CD8-positive, alpha-beta memory T cell (primary cell): ENCODE measurements around the gene PPP1R2B. TPM values are rescaled to one million over a fixed set of nuclear protein-coding genes. Genes with fewer than 3 reads are reported as not detected.
A peak's percentile ranks its signal among the peaks of the same experiment; 100 is the strongest.

ENCODE experiments used
- CTCF ChIA-PET: fragments of 350-600 bp; sonication (Branson Sonifier 250); formaldehyde crosslinking; loops from one replicate; lab custom pipeline; 2021; ENCODE audit warnings: antibody characterized with exemption; lab: Charles Lee
- POLR2A ChIA-PET: fragments of 350-600 bp; sonication (Branson Sonifier 250); formaldehyde crosslinking; loops from one replicate; lab custom pipeline; 2021; ENCODE audit warnings: antibody characterized with exemption; lab: Charles Lee
- DNase-seq, 5 donors: peaks; one replicate each; pipeline versions ENCODE4 v3.0.0 to v3.0.0-alpha.2; 2020 to 2022; ENCODE audit warnings: mixed read lengths in 1 of 5
- H3K27ac ChIP-seq: one replicate; pipeline ENCODE4 v1.7.0; 2013; ENCODE audit warnings: low read depth, mild to moderate bottlenecking, low read length, moderate library complexity
- H3K27me3 ChIP-seq: 2 replicates; pipeline ENCODE4 v1.7.0; 2013; ENCODE audit warnings: low read length, mild to moderate bottlenecking; ENCODE audit not compliant: insufficient read depth, poor library complexity, severe bottlenecking
- H3K36me3 ChIP-seq: 2 replicates; pipeline ENCODE4 v1.7.0; 2013; ENCODE audit warnings: mild to moderate bottlenecking, low read length, moderate library complexity; ENCODE audit not compliant: insufficient read depth
- H3K4me1 ChIP-seq: 2 replicates; pipeline ENCODE4 v1.7.0; 2013; ENCODE audit warnings: mild to moderate bottlenecking, low read length, moderate library complexity; ENCODE audit not compliant: insufficient read depth
- H3K4me3 ChIP-seq: 2 replicates; pipeline ENCODE4 v1.7.0; 2013; ENCODE audit warnings: mild to moderate bottlenecking, low read length
- H3K9me3 ChIP-seq: 2 replicates; pipeline ENCODE4 v1.7.0; 2013; ENCODE audit warnings: mild to moderate bottlenecking, low read length
- H3K27ac Mint-ChIP-seq, 8 donors: one replicate each; pipeline ENCODE4 v1.8.0; 2020 to 2021; ENCODE audit warnings: mixed read lengths in 8 of 8, mild to moderate bottlenecking in 6 of 8, inconsistent platforms in 3 of 8, moderate library complexity in 3 of 8
- H3K27me3 Mint-ChIP-seq, 2 donors: one replicate each; pipeline ENCODE4 v1.8.0; 2020 to 2021; ENCODE audit warnings: mixed read lengths in 2 of 2, mild to moderate bottlenecking in 1 of 2, moderate library complexity in 1 of 2
- H3K36me3 Mint-ChIP-seq, 3 donors: one replicate each; pipeline ENCODE4 v1.8.0; 2020 to 2021; ENCODE audit warnings: mixed read lengths in 3 of 3, inconsistent platforms in 1 of 3, mild to moderate bottlenecking in 1 of 3
- H3K4me1 Mint-ChIP-seq, 3 donors: one replicate each; pipeline ENCODE4 v1.8.0; 2020 to 2021; ENCODE audit warnings: mixed read lengths in 3 of 3, inconsistent platforms in 1 of 3, mild to moderate bottlenecking in 1 of 3
- H3K4me3 Mint-ChIP-seq, 7 donors: one replicate each; pipeline ENCODE4 v1.8.0; 2020 to 2021; ENCODE audit warnings: mixed read lengths in 7 of 7, mild to moderate bottlenecking in 6 of 7, moderate library complexity in 4 of 7, inconsistent platforms in 2 of 7
- H3K9me3 Mint-ChIP-seq, 5 donors: one replicate each; pipeline ENCODE4 v1.8.0; 2020 to 2022; ENCODE audit warnings: mixed read lengths in 5 of 5, mild to moderate bottlenecking in 3 of 5, moderate library complexity in 2 of 5, inconsistent platforms in 1 of 5
- polyA plus RNA-seq: library from polyadenylated mRNA; unstranded; fragments of 300-500 nt; fragmentation: Illumina TruSeq; gene quantifications from one replicate; pipeline ENCODE4 v1.2.3, GENCODE V29; 2021
- total RNA-seq, 2 experiments: library from RNA; stranded (reverse); gene quantifications; one replicate each; pipeline ENCODE4 v1.2.3, GENCODE V29; 2021

The PPP1R2B gene
- total and polyA plus RNA-seq, 3 experiments from 2014 or later = 0.10 to 0.18 TPM; not detected in 1

GRCh38 chr5:156824241-156824640 is 25.9 kb upstream of the PPP1R2B start:
- DNase-seq = no peak
- no peaks in the 10 kb centered on the region for H3K36me3 ChIP-seq
- Mint-ChIP-seq H3K9me3 (peaks cover 5 to 6% (median 6%) of the 10 kb centered on the region in 5 donors), H3K4me1 (no peaks in the 10 kb centered on the region), H3K4me3 (no peak overlapping the region), H3K36me3 (peaks cover 0 to 9% (median 0%) of the 10 kb centered on the region in 3 donors), H3K27ac (no peak overlapping the region), H3K27me3 (peaks cover 10 to 15% of the 10 kb centered on the region in 2 donors)
- H3K4me3 ChIP-seq = no peak overlapping the region
- CTCF ChIA-PET = no interaction called here
- POLR2A ChIA-PET = no interaction called here
- no peaks in the 10 kb centered on the region for H3K9me3 ChIP-seq
- no peaks in the 10 kb centered on the region for H3K27me3 ChIP-seq
- H3K27ac ChIP-seq = no peak overlapping the region
- no peaks in the 10 kb centered on the region for H3K4me1 ChIP-seq

DNA sequence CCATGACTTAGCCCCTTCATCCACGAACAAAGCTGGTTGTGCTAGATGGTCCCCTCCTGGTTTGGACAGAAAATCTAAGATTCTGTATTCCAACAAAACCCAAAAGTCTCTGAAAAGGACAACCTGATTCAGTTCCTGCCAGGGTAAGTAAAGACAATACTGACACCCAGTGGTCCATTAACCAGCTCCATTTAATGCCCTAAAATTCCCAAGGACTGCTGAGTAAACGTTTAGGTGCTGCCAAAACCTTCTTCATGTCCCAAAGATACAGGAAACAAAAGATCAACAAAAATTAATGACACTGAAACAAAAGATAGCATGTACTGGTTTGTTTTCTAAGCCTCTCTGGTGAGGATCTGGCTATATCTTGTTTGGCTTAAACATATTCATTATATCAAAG is 25.3 kb upstream of the PPP1R2B start:
- no peak for DNase-seq
- Mint-ChIP-seq H3K27ac (no peak overlapping the region), H3K4me3 (no peak overlapping the region), H3K27me3 (peaks cover 10 to 15% of the 10 kb centered on the region in 2 donors), H3K36me3 (peaks cover 0 to 9% (median 0%) of the 10 kb centered on the region in 3 donors), H3K4me1 (no peaks in the 10 kb centered on the region), H3K9me3 (peaks cover 5 to 6% (median 6%) of the 10 kb centered on the region in 5 donors)
- POLR2A ChIA-PET = no interaction called here
- Histone ChIP-seq H3K27me3 (no peaks in the 10 kb centered on the region), H3K4me1 (no peaks in the 10 kb centered on the region), H3K4me3 (no peak overlapping the region), H3K36me3 (no peaks in the 10 kb centered on the region), H3K27ac (no peak overlapping the region), H3K9me3 (no peaks in the 10 kb centered on the region)
- CTCF ChIA-PET = interaction anchor here (0.6 kb wide), 1 partner anchor 1918 kb away, joined by 3 read pairs; no protein-coding TSS in a partner anchor

GRCh38 chr5:156825688-156826087 is 24.4 kb upstream of the PPP1R2B start:
- Mint-ChIP-seq H3K4me1 (no peaks in the 10 kb centered on the region), H3K9me3 (peaks cover 5 to 6% (median 6%) of the 10 kb centered on the region in 5 donors), H3K36me3 (peaks cover 0 to 9% (median 0%) of the 10 kb centered on the region in 3 donors), H3K27me3 (peaks cover 10 to 15% of the 10 kb centered on the region in 2 donors), H3K27ac (no peak overlapping the region), H3K4me3 (no peak overlapping the region)
- H3K36me3 ChIP-seq = no peaks in the 10 kb centered on the region
- DNase-seq = no peak
- ChIA-PET CTCF (no interaction called here), POLR2A (no interaction called here)
- H3K4me1 ChIP-seq = no peaks in the 10 kb centered on the region
- no peak overlapping the region for H3K27ac ChIP-seq
- H3K9me3 ChIP-seq = no peaks in the 10 kb centered on the region
- H3K4me3 ChIP-seq = no peak overlapping the region
- no peaks in the 10 kb centered on the region for H3K27me3 ChIP-seq

GRCh38 chr5:156826150-156826549 is 23.9 kb upstream of the PPP1R2B start:
- H3K27me3 ChIP-seq = no peaks in the 10 kb centered on the region
- CTCF ChIA-PET = no interaction called here
- H3K9me3 ChIP-seq = no peaks in the 10 kb centered on the region
- H3K4me3 Mint-ChIP-seq = no peak overlapping the region
- no peaks in the 10 kb centered on the region for H3K4me1 ChIP-seq
- no peak overlapping the region for H3K4me3 ChIP-seq
- no peak for DNase-seq
- H3K4me1 Mint-ChIP-seq = no peaks in the 10 kb centered on the region
- POLR2A ChIA-PET = interaction anchor here (0.6 kb wide), 1 partner anchor 306 kb away, joined by 3 read pairs; no protein-coding TSS in a partner anchor
- no peak overlapping the region for H3K27ac Mint-ChIP-seq
- no peak overlapping the region for H3K27ac ChIP-seq
- H3K27me3 Mint-ChIP-seq = peaks cover 10 to 15% of the 10 kb centered on the region in 2 donors
- peaks cover 0 to 9% (median 0%) of the 10 kb centered on the region in 3 donors for H3K36me3 Mint-ChIP-seq
- no peaks in the 10 kb centered on the region for H3K36me3 ChIP-seq
- peaks cover 5 to 6% (median 6%) of the 10 kb centered on the region in 5 donors for H3K9me3 Mint-ChIP-seq

DNA sequence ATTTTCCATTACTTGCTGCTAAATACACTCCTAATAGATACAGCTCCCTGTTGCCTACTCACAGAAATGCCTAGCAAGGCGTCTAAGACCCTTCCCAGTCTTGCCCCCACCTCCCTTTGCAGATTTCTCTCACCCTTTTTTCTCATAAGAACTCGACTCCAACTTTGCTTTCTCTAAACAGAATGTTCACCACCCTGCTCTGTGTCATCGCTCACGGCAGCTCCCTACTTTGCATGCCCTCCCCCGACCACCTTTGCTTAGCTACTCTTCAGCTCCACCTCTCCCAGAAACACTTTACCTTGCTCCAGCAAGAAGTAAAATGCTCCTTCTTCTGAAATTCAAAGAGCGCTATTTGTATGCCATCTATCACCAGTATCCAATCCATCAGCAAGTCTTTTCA is 15.2 kb upstream of the PPP1R2B start:
- no peaks in the 10 kb centered on the region for H3K9me3 Mint-ChIP-seq
- peaks cover 0 to 8% (median 3%) of the 10 kb centered on the region in 3 donors for H3K4me1 Mint-ChIP-seq
- Histone ChIP-seq H3K4me3 (no peak overlapping the region), H3K27me3 (no peaks in the 10 kb centered on the region), H3K4me1 (no peaks in the 10 kb centered on the region), H3K36me3 (no peaks in the 10 kb centered on the region), H3K9me3 (no peaks in the 10 kb centered on the region), H3K27ac (no peak overlapping the region)
- peak overlapping the region in 1 of 8 donors; percentile 10 for H3K27ac Mint-ChIP-seq
- no peak overlapping the region for H3K4me3 Mint-ChIP-seq
- peaks cover 1 to 3% of the 10 kb centered on the region in 2 donors for H3K27me3 Mint-ChIP-seq
- DNase-seq = no peak
- ChIA-PET CTCF (interaction anchor here (2.3 kb wide), 1 partner anchor 99 kb away, joined by 10 read pairs; no protein-coding TSS in a partner anchor), POLR2A (interaction anchor here (0.6 kb wide), 1 partner anchor 70 kb away, joined by 3 read pairs; no protein-coding TSS in a partner anchor)
- H3K36me3 Mint-ChIP-seq = no peaks in the 10 kb centered on the region

- Mint-ChIP-seq H3K27ac (peak overlapping the region in 1 of 8 donors; percentile 52), H3K9me3 (no peaks in the 10 kb centered on the region), H3K36me3 (peaks cover 0 to 1% (median 0%) of the 10 kb centered on the region in 3 donors), H3K4me3 (no peak overlapping the region), H3K27me3 (peaks cover 1 to 3% of the 10 kb centered on the region in 2 donors), H3K4me1 (peaks cover 0 to 8% (median 3%) of the 10 kb centered on the region in 3 donors)
- H3K4me1 ChIP-seq = no peaks in the 10 kb centered on the region
- no peaks in the 10 kb centered on the region for H3K27me3 ChIP-seq
- POLR2A ChIA-PET = no interaction called here
- no peaks in the 10 kb centered on the region for H3K9me3 ChIP-seq
- no peak overlapping the region for H3K27ac ChIP-seq
- no peak for DNase-seq
- H3K36me3 ChIP-seq = no peaks in the 10 kb centered on the region
- no peak overlapping the region for H3K4me3 ChIP-seq
- CTCF ChIA-PET = interaction anchor here (2.3 kb wide), 1 partner anchor 98 kb away, joined by 10 read pairs; no protein-coding TSS in a partner anchor
These were observed 14.2 kb upstream of the PPP1R2B start for GRCh38 chr5:156835905-156836304.

DNA sequence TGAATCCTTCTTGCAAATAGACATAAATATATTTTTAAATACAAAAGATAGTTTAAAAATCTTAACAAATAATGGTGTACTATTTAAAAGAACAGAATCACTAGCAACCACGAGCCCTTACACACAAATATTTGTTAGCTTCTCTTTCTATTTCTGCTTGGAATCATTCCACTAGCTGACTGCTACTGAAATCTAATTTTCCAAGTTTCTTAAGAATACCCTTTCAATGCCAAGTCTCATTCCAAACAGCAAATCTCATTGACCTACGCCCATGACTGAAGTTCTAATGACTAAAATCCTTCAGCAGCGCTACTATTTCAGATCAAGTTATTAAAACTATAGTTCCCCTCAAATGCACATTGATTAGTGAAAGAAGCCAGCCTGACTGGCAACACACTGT is 13.2 kb upstream of the PPP1R2B start:
- peaks cover 1% of the 10 kb centered on the region in 2 donors for H3K27me3 Mint-ChIP-seq
- peaks cover 0 to 8% (median 3%) of the 10 kb centered on the region in 3 donors for H3K4me1 Mint-ChIP-seq
- H3K9me3 Mint-ChIP-seq = no peaks in the 10 kb centered on the region
- no peak for DNase-seq
- Histone ChIP-seq H3K36me3 (no peaks in the 10 kb centered on the region), H3K27me3 (no peaks in the 10 kb centered on the region), H3K9me3 (no peaks in the 10 kb centered on the region), H3K27ac (no peak overlapping the region), H3K4me3 (no peak overlapping the region), H3K4me1 (no peaks in the 10 kb centered on the region)
- H3K4me3 Mint-ChIP-seq = no peak overlapping the region
- H3K36me3 Mint-ChIP-seq = peaks cover 0 to 1% (median 0%) of the 10 kb centered on the region in 3 donors
- POLR2A ChIA-PET = no interaction called here
- no peak overlapping the region for H3K27ac Mint-ChIP-seq
- CTCF ChIA-PET = interaction anchor here (2.3 kb wide), 1 partner anchor 97 kb away, joined by 10 read pairs; no protein-coding TSS in a partner anchor

- H3K4me3 Mint-ChIP-seq = no peak overlapping the region
- peaks cover 0 to 1% (median 0%) of the 10 kb centered on the region in 3 donors for H3K36me3 Mint-ChIP-seq
- H3K27ac ChIP-seq = no peak overlapping the region
- ChIA-PET CTCF (interaction anchor here (1.0 kb wide), 1 partner anchor 9 kb away, joined by 3 read pairs; no protein-coding TSS in a partner anchor), POLR2A (no interaction called here)
- H3K4me1 Mint-ChIP-seq = peaks cover 0 to 8% (median 3%) of the 10 kb centered on the region in 3 donors
- no peaks in the 10 kb centered on the region for H3K9me3 Mint-ChIP-seq
- no peak overlapping the region for H3K4me3 ChIP-seq
- DNase-seq = no peak
- no peak overlapping the region for H3K27ac Mint-ChIP-seq
- H3K27me3 ChIP-seq = no peaks in the 10 kb centered on the region
- H3K4me1 ChIP-seq = no peaks in the 10 kb centered on the region
- peaks cover 0 to 2% of the 10 kb centered on the region in 2 donors for H3K27me3 Mint-ChIP-seq
- H3K36me3 ChIP-seq = no peaks in the 10 kb centered on the region
- no peaks in the 10 kb centered on the region for H3K9me3 ChIP-seq
These were observed 11.1 kb upstream of the PPP1R2B start for GRCh38 chr5:156838961-156839360.
